Ramos (cell line): ENCODE data around the gene PRDM10.

Experiments used
- in situ Hi-C: fragments of 300-500 bp; cut with MboI; formaldehyde crosslinking; loops from one replicate; pipeline ENCODE4 v1.14.3; 2022; ENCODE audit warnings: low sequenced_read_pairs; ENCODE audit not compliant: unreplicated experiment

PRDM10 gene

GRCh38 chr11:129951201-129951865 lies 51.3 kb downstream of the PRDM10 start:
- in situ Hi-C loops: no loop called here

GRCh38 chr11:129950101-129951091 lies 52.2 kb downstream of the PRDM10 start:
- in situ Hi-C loops: no loop called here

- in situ Hi-C loops: no loop called here
Observed at GRCh38 chr11:129948926-129949466, 53.6 kb downstream of the PRDM10 start.

DNA sequence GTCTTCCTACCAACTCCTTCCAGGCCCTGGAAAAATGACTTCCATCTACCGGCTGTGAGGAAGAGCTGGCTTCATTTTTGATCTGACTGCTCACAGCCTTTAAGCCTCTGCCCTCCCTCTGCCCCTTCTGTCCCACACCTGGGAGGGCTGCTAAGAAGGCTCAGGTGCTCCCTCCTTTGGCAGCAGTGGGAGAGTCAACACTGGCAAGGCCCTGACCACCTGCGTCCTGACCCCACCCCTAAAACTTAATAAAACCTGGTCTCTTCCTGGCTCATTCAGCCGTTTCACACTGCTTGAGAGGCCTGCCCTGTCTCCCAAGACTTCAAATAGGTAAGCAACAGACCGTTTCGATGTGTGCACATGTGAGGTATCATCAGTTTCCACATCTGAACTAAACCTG lies 55.2 kb downstream of the PRDM10 start:
- in situ Hi-C loops: no loop called here

DNA sequence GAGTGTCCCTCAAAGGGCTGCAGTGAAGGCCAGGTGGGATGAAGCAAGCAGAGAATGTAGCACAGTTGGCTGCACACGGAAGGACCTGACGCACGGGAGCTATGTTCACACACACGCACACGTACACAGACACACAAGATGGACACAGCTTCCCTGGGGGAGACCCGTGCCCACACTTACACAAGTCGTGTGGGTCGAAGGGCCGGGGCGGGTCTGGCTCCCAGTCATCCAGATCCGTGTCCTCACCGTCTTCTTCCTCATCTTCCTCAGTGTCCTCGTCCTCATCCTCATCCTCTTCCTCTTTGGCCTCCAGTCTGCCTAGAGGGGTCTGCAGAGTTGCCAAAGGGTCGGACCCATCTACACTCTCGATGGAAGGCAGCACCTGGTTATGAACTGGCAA lies 55.7 kb downstream of the PRDM10 start:
- in situ Hi-C loops: no loop called here

GRCh38 chr11:129946256-129946655 lies 56.4 kb downstream of the PRDM10 start:
- in situ Hi-C loops: no loop called here

- in situ Hi-C loops: no loop called here
Observed at GRCh38 chr11:129945373-129945772, 57.3 kb downstream of the PRDM10 start.

DNA sequence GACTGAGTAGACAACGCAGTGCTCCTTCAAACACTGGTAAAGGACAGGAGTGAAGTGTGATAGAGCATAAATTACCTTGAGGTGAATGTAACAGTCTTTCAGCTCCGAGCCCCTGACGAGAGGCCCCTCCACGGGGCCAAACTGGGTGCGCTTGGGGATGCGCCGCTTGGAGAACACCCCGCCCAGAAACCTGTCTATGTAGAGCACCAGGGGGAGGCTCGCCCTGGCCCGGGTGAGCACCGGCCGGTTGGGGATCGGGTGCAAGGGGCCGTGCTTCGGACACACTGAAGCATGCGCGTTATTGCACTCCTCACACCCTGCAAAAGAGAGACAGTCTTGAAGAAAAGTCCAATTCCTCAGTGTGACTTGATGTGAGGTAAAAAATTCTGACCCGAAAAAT lies 57.9 kb downstream of the PRDM10 start:
- in situ Hi-C loops: no loop called here

- in situ Hi-C loops: no loop called here
Observed at GRCh38 chr11:129943036-129943435, 59.6 kb downstream of the PRDM10 start.

DNA sequence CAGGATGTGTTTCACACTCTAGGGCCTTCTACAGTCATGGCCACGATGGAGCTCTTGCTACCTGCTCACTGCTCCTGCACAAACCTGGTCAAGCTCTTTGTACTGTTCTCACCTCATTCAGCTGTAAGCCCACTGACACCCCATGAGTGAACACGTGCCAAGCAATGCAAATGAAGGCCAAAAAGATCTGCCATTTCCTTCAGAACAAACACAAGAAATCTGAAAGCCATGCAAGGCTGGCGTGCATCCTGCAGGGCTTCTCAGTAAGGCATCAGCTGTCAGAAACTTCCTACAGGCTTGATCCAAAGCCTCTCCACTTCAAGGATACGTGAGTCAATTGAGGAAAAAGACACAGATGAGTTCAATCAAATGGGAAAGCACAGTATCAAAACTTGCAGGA lies 63.1 kb downstream of the PRDM10 start:
- in situ Hi-C loops: loop anchor here (5.0 kb wide), 1 partner anchor 183 kb away; no protein-coding TSS in a partner anchor

GRCh38 chr11:129938764-129939163 lies 63.9 kb downstream of the PRDM10 start:
- in situ Hi-C loops: loop anchor here (5.0 kb wide), 1 partner anchor 184 kb away; no protein-coding TSS in a partner anchor

- in situ Hi-C loops: loop anchor here (5.0 kb wide), 1 partner anchor 185 kb away; no protein-coding TSS in a partner anchor
Observed at GRCh38 chr11:129937592-129938238, 64.9 kb downstream of the PRDM10 start.

DNA sequence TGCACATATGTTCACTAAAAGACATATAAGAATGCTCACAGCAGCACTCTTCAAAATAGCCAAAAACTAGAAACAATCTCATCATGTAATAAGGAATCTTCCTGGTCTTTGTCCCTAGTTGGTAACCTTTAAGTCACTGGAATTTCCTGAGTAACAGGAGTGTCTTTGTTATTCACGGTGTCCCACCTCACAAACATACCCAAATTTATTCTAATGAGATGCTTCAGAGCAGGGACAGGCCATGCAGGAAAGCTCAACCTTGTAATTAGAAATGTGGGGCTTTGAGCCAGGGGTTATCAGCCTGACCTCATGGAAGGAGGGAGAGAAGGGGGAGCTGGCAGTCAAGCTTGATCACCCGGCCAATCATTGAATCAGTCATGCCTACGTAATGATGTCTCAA lies 66.9 kb downstream of the PRDM10 start:
- in situ Hi-C loops: loop anchor here (5.0 kb wide), 1 partner anchor 187 kb away; no protein-coding TSS in a partner anchor

DNA sequence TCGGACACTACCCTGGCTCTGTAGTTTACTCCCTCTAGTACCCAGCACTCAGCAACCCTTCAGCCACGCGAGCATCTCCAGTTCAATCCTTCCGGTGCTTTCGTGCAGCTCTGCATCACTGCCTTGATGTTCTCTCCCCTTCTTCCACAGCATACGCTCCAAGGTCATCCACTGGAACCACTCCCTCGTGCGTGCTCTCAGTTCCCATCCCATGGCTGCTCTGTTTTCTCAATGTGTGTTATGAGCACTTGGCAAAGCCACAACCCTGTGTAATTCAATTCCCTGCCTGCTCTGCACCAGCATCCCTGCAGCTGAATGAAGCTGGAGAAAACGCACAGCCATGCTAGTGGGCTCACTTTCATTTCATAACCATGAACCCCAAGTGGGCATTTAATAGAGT lies 68.7 kb downstream of the PRDM10 start:
- in situ Hi-C loops: no loop called here

DNA sequence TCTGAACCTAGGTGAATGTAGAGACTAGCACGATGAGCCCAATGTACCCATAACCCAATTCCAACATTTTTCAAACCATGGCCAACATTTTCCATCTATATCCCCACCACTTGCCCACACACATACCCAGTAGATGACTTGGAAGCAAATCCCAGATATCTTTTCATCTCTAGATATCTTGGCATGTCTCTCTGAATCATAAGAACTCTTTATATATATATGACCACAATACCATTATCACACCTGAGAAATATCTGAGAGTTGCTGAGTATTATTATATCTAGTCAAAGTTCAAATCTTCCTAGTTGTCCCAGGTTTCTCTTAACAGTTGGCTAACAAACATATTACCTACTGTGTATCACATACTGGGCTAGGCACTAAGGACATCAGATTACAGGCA lies 69.4 kb downstream of the PRDM10 start:
- in situ Hi-C loops: no loop called here

- in situ Hi-C loops: no loop called here
Observed at GRCh38 chr11:129932381-129933067, 70.1 kb downstream of the PRDM10 start.

- in situ Hi-C loops: no loop called here
Observed at GRCh38 chr11:129930743-129931142, 71.9 kb downstream of the PRDM10 start.

- in situ Hi-C loops: no loop called here
Observed at GRCh38 chr11:129930296-129930695, 72.3 kb downstream of the PRDM10 start.

DNA sequence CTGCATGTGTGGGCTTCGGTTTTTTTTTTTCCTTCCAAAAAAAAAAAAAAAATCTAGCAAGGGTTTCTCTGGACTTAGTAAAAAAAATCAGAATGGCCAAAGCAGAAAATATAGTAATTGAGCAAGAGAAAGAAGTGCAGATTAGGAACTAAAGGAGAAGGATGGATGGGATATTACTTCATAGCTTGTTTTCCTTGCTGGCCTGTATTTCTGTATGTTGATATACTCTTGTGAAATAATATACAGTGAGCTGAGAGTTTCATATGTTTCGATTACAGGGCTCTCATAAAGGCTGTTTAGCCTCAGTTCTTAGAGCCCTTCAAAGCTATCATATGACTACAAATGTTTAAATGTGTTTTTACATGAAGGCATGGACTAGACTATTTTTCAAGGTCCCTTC lies 72.9 kb downstream of the PRDM10 start:
- in situ Hi-C loops: no loop called here
